Heart left ventricle (tissue), 13 donors: Measurements from ENCODE around the gene CYB5B.

Experiments
- CTCF ChIP-seq, 12 donors: fragments of 200-600 bp; sonication (generic) in 4 of 12; IDR thresholded peaks; one replicate each; pipeline versions ENCODE4 v1.5.0 to v1.8.0; 2018 to 2022; ENCODE audit warnings: antibody characterized with exemption in 12 of 12, mild to moderate bottlenecking in 5 of 12
- POLR2A ChIP-seq, 2 donors: fragments of 450-650 bp; IDR thresholded peaks; one replicate each; pipeline ENCODE4 v1.6.1; 2017; ENCODE audit warnings: antibody characterized with exemption in 2 of 2, mild to moderate bottlenecking in 2 of 2, moderate library complexity in 2 of 2
- donor health status: ischemic (EF 13 %, LVEDD 7.1; RV severe dilation, severe dysfunction).
- donor health status: DM: no; HTN: yes; CAD: no.
- donor health status: DM: no; HTN: no; CAD: no.
- donor health status: ischemic (EF 25% LVEDD 6.9; RV normal size, moderate dysfunction).
- donor health status: ischemic (EF 25% LVEDD 5.7; RV mildly dilated, moderate dysfunction).
- donor health status: ischemic (EF 35%, LVEDD 5.7; RV mildly dilated, moderate dysfunction).
- donor health status: nonischemic (EF 11% LVEDD 7.7; RV severe dilation, severe dysfunction).
- donor health status: DM: yes; HTN: yes; CAD: no.
- donor health status: PGD.
- donor health status: ischemic (EF 29% LVEDD 5.4; RV normal size, mild dysfunction).
- donor health status: nonischemic (EF 23%, LVEDD 6.1; RV moderate dilation, normal function).

- TF ChIP-seq CTCF (IDR thresholded peaks at IDR 0.05) (no peak), POLR2A (IDR thresholded peaks at IDR 0.05) (no peak)
These were observed 12.5 kb downstream of the CYB5B start for GRCh38 chr16:69436896-69437295.
